ENCODE results near the gene DPP8.
A peak's percentile ranks its signal among the peaks of the same experiment; 100 is the strongest.
"Not testable (repeated sequence)": the region's sequence is repeated elsewhere in the genome, so short reads cannot be mapped to it uniquely, and the experiment has no call there.

Gene DPP8

GRCh38 chr15:65525622-65526021 lies 8.1 kb upstream of the DPP8 start:
- DNase-seq (ENCODE audit: low read depth, low spot score): peak; percentile 55

DNA sequence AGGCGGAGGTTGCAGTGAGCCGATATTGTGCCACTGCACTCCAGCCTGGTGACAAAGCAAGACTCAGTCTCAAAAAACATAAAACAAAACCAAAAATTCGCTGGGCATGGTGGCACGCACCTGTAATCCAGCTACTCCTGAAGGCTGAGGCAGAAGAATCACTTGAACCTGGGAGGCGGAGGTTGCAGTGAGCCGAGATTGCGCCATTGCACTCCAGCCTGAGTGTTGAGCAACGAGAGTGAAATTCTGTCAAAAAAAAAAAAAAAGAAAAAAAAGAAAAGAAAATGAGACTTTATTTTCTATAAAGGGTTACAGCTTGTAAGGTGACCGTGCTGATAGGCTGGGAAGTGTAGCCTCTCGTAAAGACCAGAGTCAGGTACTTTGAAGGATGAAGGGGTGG lies 6.7 kb upstream of the DPP8 start:
- no peak for DNase-seq (ENCODE audit: low read depth, low spot score)

- no peak for DNase-seq (ENCODE audit: low read depth, low spot score)
Observed at GRCh38 chr15:65521350-65521749, 3.9 kb upstream of the DPP8 start.

DNA sequence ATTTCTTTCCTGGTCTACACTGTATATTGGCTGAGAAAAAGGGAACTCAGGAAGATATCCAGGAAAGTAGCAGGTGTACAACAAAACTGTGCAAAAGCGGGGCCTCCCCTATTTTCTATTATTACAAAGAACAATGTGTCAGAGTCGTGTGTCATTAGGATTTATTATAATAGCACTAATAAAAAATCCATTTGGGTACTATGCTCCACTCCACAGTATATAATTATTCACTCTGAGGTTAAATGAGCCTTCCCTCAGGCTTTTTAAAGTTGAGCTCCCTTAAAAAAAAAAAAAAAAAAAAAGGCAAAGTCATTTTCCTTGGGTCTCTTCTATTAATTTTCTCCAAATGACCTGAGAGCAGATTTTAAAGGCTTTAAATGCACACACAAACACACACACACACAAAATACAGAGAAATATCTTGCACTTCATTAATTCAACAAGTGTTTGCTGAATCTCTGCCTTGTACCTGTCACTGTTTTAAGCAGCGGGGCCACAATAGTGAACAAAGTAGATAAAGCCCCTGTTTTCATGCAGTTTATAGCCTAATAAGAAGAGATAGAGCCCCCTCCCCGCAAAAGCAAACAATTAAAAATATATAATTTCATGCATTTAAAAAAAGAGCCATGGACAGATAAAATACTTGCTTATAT lies 1.3 kb upstream of the DPP8 start:
- DNase-seq (ENCODE audit: low read depth, low spot score): no peak

- DNase-seq (ENCODE audit: low read depth, low spot score): no peak
Observed at GRCh38 chr15:65517866-65518207, 348 bp upstream of the DPP8 start.

GRCh38 chr15:65512807-65513416 lies 4.6 kb downstream of the DPP8 start:
- DNase-seq (ENCODE audit: low read depth, low spot score): peak; percentile 92

- no peak for DNase-seq (ENCODE audit: low read depth, low spot score)
Observed at GRCh38 chr15:65512189-65512588, 5.3 kb downstream of the DPP8 start.

DNA sequence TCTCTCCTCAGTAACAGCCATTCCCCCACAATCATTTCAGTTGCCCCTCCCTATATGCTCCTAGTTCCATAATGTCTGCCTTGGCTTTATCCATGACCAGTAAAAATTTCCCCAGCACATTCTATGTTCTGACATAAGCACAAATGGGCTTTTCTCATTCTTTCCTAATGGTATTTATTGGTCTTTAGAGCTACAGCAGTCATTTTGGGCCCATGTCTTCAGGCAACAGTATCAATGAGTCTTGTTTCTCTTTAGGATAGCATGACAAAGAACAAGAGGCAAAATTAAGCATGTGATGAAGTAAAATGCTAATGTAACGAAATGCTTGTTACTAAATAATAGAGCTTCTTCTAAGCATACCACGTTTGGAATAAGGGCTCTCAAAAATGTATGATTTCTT lies 8.2 kb downstream of the DPP8 start:
- DNase-seq (ENCODE audit: low read depth, low spot score): no peak

- no peak for DNase-seq (ENCODE audit: low read depth, low spot score)
Observed at GRCh38 chr15:65494076-65494475, 23.4 kb downstream of the DPP8 start.

GRCh38 chr15:65484876-65485275 lies 32.6 kb downstream of the DPP8 start:
- no peak for DNase-seq (ENCODE audit: low read depth, low spot score)

DNA sequence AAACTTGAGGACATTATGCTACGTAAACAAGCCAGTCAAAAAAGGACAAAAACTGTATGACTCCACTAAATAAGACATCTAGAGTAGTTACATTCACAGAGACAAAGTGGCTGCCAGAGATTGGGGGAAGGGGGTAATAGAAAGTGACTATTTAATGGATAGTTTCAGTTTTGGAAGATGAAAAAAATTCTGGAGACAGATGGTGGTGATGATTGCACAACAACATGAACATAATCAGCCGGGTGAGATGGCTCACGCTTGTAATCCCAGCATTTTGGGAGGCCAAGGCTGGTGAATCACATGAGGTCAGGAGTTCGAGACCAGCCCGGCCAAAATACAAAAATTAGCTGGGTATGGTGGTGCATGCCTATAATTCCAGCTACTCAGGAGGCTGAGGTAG lies 40.6 kb downstream of the DPP8 start:
- peak; percentile 2 for DNase-seq (ENCODE audit: low read depth, low spot score)

GRCh38 chr15:65470866-65471265 lies 46.6 kb downstream of the DPP8 start:
- DNase-seq (ENCODE audit: low read depth, low spot score): no peak

- no peak for DNase-seq (ENCODE audit: low read depth, low spot score)
Observed at GRCh38 chr15:65468229-65468909, 49.1 kb downstream of the DPP8 start.

DNA sequence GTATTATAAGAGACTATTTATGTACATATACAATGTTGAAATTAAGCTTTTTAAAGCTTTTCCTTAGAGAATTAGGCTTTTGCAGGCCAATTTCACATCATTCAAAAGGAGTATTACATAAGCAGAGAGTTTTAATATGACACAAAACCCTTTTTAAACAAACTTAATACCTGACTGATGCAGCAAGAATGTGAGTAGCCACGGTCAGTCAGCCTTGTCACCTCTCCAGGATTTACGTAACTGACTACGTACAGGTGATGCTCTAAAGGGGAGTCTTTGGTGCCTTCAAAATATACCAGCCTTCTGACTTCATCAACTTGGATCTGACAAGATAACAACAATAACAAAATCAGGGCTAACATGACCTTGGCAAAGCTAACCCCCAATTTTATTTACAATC lies 50.6 kb downstream of the DPP8 start:
- DNase-seq (ENCODE audit: low read depth, low spot score): peak; percentile 19

- not testable (repeated sequence) for DNase-seq (ENCODE audit: low read depth, low spot score)
Observed at GRCh38 chr15:65463096-65463495, 54.4 kb downstream of the DPP8 start.

DNA sequence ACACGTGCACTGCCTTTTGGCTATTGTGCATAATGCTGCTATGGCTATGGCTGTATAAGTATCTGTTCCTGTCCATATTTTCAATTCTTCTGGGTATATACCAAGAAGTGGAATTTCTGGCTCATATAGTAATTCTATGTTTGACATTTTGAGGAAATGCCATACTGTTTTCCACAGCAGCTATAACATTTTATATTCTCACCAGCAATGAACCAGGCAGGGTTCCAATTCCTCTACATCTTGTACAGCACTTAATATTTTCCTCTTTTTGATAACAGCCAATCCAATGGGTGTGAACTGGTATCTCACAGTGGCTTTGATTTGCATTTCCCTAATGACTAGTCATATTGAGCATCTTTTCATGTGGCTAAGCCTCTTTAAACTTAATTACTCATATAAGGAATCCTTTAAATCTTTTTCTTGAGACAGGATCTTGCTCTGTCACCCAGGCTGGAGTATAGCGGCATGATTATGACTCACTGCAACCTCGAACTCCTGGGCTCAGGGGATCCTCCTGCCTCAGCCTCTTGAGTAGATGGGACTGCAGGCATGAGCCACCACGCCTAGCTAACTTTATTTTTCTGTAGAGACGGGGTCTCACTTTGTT lies 56.6 kb downstream of the DPP8 start:
- DNase-seq (ENCODE audit: low read depth, low spot score): peak; percentile 17

DNA sequence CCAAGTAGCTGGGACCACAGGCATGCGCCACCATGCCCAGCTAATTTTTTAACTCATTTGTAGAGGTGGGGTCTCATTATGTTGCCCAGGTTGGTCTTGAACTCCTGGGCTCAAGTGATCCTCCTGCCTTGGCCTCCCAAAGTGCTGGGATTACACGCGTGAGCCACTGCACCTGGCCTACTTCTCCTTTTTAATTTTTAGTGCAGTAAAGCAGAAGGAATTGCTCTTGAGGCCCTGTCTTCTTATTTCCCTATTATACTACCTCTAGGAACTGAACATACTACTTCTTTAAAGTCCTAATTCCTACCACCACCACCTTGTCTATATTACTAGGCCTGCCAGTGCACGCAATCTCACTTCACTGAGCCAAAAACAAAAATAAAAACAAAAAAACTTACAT lies 62.2 kb downstream of the DPP8 start:
- DNase-seq (ENCODE audit: low read depth, low spot score): not testable (repeated sequence)

DNA sequence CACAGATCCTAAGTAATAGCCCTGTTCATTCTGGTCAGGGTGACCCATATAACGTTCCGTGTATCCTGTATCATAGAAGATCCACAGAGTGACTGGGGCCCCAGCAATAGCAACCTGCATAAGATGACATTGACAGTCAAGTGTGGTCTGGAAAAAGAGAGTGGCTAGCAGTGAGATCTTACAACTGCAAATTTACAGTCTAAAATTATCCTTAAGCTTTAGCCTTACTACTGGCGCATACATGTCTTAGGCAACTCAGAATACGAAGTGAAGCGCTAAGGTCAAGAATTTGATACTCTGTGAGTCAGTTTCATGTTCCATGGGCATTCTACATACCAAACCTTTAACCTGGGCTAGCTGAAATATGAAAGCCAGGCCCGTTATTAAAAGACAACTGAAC lies 65.5 kb downstream of the DPP8 start:
- DNase-seq (ENCODE audit: low read depth, low spot score): no peak

DNA sequence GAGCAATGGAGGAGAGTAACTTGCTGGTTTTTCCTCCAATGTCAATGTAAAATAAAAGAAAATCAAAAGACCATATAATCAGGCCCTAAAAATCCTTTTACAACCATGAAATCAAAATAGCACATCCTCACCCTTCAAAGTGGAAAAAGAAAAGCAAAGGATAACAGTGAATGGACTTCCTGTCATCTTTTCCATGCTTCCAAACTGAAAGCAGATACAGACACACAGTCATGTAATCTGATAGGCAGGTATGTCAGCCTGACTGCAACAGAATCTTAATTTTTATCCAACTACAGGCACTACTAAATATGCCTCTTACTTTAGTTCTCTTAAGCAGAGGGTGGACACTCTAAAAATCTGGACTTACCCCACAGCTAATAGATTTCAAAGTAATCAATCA lies 66.9 kb downstream of the DPP8 start:
- DNase-seq (ENCODE audit: low read depth, low spot score): no peak

DNA sequence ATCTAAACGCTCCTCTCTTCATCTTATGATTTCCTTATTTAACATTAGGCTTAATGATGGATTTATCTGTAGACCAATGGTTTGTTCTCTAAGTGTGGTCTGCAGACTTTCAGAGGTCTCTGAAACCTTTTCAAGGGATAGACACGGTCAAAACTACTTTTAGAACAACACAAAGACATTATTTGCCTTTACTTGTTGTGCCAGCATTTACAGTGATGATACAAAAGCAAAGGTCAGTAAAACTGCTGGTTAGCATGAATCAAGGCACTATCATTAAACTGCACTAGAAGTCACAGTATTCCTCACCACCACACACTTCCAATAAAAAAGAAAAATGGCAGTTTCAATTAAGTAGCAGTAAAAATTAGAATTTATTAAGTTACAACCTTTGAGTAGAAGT lies 70.3 kb downstream of the DPP8 start:
- DNase-seq (ENCODE audit: low read depth, low spot score): no peak

DNA sequence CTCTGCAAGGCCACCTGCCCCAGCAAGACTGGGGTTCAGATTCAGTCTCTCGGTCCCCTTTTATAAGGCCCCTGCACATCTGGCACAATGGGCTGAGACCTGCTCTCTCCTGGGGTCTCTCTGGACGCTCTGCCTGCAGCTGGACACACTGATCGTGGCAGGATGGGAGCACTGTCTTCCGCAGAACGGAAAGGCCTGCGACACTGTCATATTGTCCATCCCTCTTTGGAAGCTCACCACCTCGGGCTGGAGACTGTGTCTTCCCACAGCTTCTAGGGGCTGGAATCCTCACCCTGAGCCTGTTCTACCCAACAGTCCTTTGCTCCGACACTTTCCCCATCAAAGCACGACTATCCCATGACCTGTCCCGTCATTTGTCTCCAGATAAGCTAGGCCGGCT lies 83.3 kb downstream of the DPP8 start:
- no peak for DNase-seq (ENCODE audit: low read depth, low spot score)

DNA sequence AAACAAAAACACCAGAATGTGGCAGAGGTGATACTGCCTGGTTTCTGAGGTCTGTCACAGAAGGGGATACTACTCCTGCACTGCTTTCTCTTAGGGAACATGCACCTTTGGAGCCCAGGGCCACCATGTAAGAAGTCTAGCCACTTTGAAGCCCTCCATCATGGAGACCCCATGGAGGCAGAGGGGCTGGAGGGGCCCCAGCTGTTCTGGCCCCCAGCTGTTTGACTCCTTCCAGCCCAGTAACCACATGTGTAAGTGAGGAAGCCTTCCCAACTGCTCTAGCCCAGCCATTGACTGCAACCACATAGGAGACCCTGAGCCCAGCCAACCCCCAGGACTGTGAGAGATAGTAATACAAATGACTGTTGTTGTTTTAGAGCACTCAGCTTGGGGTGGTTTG lies 85.8 kb downstream of the DPP8 start:
- no peak for DNase-seq (ENCODE audit: low read depth, low spot score)

Data from astrocyte of the hippocampus (primary cell).